Trophoblast cell (in vitro differentiated cells and primary cell): Measurements from ENCODE around the gene ANKLE1.

Experiments used
- DNase-seq, 2 donors: peaks; one replicate each; pipeline ENCODE4 v3.0.0-alpha.2; 2016
- H2AFZ ChIP-seq: 2 replicates; pipeline ENCODE4 v1.6.1; 2013; ENCODE audit warnings: low read length, moderate library complexity, mild to moderate bottlenecking; ENCODE audit not compliant: insufficient read depth, poor library complexity
- H2AK5ac ChIP-seq: 2 replicates; pipeline ENCODE4 v1.6.1; 2013; ENCODE audit warnings: mild to moderate bottlenecking, low read length
- H2BK120ac ChIP-seq: 2 replicates; pipeline ENCODE4 v1.6.1; 2013; ENCODE audit warnings: low read length, mild to moderate bottlenecking, moderate library complexity; ENCODE audit not compliant: insufficient read depth, poor library complexity
- H2BK12ac ChIP-seq: 2 replicates; pipeline ENCODE4 v1.6.1; 2013; ENCODE audit warnings: mild to moderate bottlenecking, low read length, moderate library complexity
- H2BK5ac ChIP-seq: 2 replicates; pipeline ENCODE4 v1.6.1; 2013; ENCODE audit warnings: low read length, low read depth, moderate library complexity, mild to moderate bottlenecking; ENCODE audit not compliant: poor library complexity
- H3K14ac ChIP-seq: 2 replicates; pipeline ENCODE4 v1.6.1; 2013; ENCODE audit warnings: mild to moderate bottlenecking, low read length
- H3K18ac ChIP-seq: 2 replicates; pipeline ENCODE4 v1.6.1; 2013; ENCODE audit warnings: mild to moderate bottlenecking, low read length
- H3K23ac ChIP-seq: 2 replicates; pipeline ENCODE4 v1.6.1; 2013; ENCODE audit warnings: low read length
- H3K27ac ChIP-seq: 2 replicates; pipeline ENCODE4 v1.5.1; 2013; ENCODE audit warnings: low read depth, mild to moderate bottlenecking, inconsistent platforms, low read length, moderate library complexity
- H3K27me3 ChIP-seq: 2 replicates; pipeline ENCODE4 v1.6.1; 2013; ENCODE audit warnings: inconsistent platforms, mild to moderate bottlenecking, low read length, moderate library complexity; ENCODE audit not compliant: insufficient read depth
- H3K36me3 ChIP-seq, 2 experiments: 1 replicate in 1 of 2; 2 replicates in 1 of 2; pipeline ENCODE4 v1.6.1; 2013; ENCODE audit warnings: low read length in 2 of 2, mild to moderate bottlenecking in 2 of 2, moderate library complexity in 1 of 2; ENCODE audit not compliant: insufficient read depth in 2 of 2, control insufficient read depth in 1 of 2
- H3K4ac ChIP-seq: 2 replicates; pipeline ENCODE4 v1.6.1; 2013; ENCODE audit warnings: low read depth, mild to moderate bottlenecking, low read length, moderate library complexity
- H3K4me1 ChIP-seq, 2 experiments: 1 replicate in 1 of 2; 2 replicates in 1 of 2; pipeline ENCODE4 v1.6.1; 2013; ENCODE audit warnings: low read length in 2 of 2, mild to moderate bottlenecking in 2 of 2, moderate library complexity in 1 of 2; ENCODE audit not compliant: insufficient read depth in 2 of 2, control insufficient read depth in 1 of 2
- H3K4me2 ChIP-seq: 2 replicates; pipeline ENCODE4 v1.6.1; 2013; ENCODE audit warnings: inconsistent platforms, mild to moderate bottlenecking, low read length, moderate library complexity
- H3K4me3 ChIP-seq: 2 replicates; pipeline ENCODE4 v1.5.1; 2013; ENCODE audit warnings: mild to moderate bottlenecking, low read depth, low read length, inconsistent platforms
- H3K79me1 ChIP-seq: one replicate; pipeline ENCODE4 v1.6.1; 2013; ENCODE audit warnings: low read length
- H3K79me2 ChIP-seq: 2 replicates; pipeline ENCODE4 v1.6.1; 2013; ENCODE audit warnings: low read length, mild to moderate bottlenecking; ENCODE audit not compliant: control insufficient read depth, insufficient read depth, poor library complexity
- H3K9ac ChIP-seq: 2 replicates; pipeline ENCODE4 v1.6.1; 2013; ENCODE audit warnings: mild to moderate bottlenecking, low read length
- H3K9me3 ChIP-seq: 2 replicates; pipeline ENCODE4 v1.6.1; 2013; ENCODE audit warnings: low read depth, mild to moderate bottlenecking, control low read depth, inconsistent platforms, low read length; ENCODE audit not compliant: insufficient read depth
- H4K12ac ChIP-seq: 2 replicates; pipeline ENCODE4 v1.6.1; 2013; ENCODE audit warnings: low read depth, mild to moderate bottlenecking, low read length, moderate library complexity
- H4K8ac ChIP-seq: 2 replicates; pipeline ENCODE4 v1.6.1; 2013; ENCODE audit warnings: low read depth, mild to moderate bottlenecking, low read length, moderate library complexity
- H4K91ac ChIP-seq: one replicate; pipeline ENCODE4 v1.6.1; 2013; ENCODE audit warnings: low read depth, mild to moderate bottlenecking, low read length, moderate library complexity
- WGBS: extraction: QIAGEN DNeasy Blood & Tissue Kit; methylation state at CpG from one replicate; pipeline ENCODE4 v1.1.7; 2013; ENCODE audit warnings: missing lambda C conversion rate; ENCODE audit not compliant: insufficient read length, insufficient coverage; ENCODE audit errors: extremely low coverage; 5-methylcytosine and 5-hydroxymethylcytosine counted together

ANKLE1 gene

DNA sequence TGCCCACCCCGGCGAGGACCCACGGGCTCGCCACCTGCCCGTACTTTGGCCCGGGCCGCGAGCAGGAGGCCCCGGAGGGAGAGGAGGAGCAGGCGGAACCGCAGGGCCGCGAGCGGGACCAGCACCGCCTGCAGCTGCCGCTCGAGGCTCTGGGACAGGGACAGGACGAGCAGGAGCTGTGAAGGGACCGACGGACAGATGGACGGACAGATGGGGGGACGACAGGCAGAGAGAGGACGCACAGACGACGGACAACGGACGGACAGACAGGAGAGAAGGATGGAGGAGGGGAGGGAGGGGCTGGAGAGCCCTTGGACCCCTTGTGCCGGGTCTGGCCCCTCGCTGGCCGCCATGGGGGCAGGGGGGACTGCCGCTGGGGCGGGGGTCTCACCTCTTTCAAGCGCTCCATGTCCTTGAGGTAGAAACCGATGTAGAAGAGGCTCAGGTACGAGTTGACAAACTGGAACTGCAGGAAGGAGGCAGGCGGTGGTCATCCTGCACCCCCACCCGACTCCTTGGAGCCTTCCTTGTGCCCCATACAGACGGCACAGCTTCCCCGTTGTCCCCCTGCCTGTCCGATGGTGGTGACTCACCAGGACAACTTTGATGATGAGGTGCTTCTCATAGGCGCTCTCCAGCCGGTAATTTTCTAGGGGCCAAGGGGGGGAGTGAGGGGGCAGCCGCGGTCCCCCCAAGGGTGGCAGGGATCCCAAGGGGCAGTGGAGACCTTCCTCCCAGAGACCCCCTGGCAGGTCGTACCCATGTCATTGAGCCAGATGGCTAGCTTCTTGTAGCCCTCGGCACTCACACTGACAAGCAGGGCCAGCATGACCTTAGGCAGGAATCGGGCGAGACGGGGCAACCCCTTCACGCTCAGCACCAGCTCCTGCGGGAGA lies 47.9 kb downstream of the ANKLE1 start:
- no peak overlapping the region for H2BK120ac ChIP-seq
- H3K36me3 ChIP-seq: peaks cover 8 to 18% of the 10 kb centered on the region in 2 experiments
- H3K27me3 ChIP-seq: no peaks in the 10 kb centered on the region
- no peak overlapping the region for H4K8ac ChIP-seq
- no CpG with 5 or more reads among the region's 51 CpGs for WGBS
- H4K12ac ChIP-seq: no peak overlapping the region
- no peak overlapping the region for H3K23ac ChIP-seq
- peaks cover 22 to 25% of the 10 kb centered on the region in 2 experiments for H3K4me1 ChIP-seq
- H2AK5ac ChIP-seq: no peak overlapping the region
- no peak overlapping the region for H2BK12ac ChIP-seq
- H3K9me3 ChIP-seq: peaks cover 4% of the 10 kb centered on the region
- H2BK5ac ChIP-seq: no peak overlapping the region
- no peak for DNase-seq
- peaks cover 15% of the 10 kb centered on the region for H3K79me1 ChIP-seq
- H3K14ac ChIP-seq: no peak overlapping the region
- peaks cover 7% of the 10 kb centered on the region for H3K79me2 ChIP-seq
- H3K18ac ChIP-seq: peak overlapping the region; percentile 5
- no peak overlapping the region for H3K4me2 ChIP-seq
- H3K9ac ChIP-seq: no peak overlapping the region
- H2AFZ ChIP-seq: no peak overlapping the region
- no peak overlapping the region for H4K91ac ChIP-seq
- H3K4ac ChIP-seq: no peak overlapping the region
- no peak overlapping the region for H3K4me3 ChIP-seq
- H3K27ac ChIP-seq: no peak overlapping the region

DNA sequence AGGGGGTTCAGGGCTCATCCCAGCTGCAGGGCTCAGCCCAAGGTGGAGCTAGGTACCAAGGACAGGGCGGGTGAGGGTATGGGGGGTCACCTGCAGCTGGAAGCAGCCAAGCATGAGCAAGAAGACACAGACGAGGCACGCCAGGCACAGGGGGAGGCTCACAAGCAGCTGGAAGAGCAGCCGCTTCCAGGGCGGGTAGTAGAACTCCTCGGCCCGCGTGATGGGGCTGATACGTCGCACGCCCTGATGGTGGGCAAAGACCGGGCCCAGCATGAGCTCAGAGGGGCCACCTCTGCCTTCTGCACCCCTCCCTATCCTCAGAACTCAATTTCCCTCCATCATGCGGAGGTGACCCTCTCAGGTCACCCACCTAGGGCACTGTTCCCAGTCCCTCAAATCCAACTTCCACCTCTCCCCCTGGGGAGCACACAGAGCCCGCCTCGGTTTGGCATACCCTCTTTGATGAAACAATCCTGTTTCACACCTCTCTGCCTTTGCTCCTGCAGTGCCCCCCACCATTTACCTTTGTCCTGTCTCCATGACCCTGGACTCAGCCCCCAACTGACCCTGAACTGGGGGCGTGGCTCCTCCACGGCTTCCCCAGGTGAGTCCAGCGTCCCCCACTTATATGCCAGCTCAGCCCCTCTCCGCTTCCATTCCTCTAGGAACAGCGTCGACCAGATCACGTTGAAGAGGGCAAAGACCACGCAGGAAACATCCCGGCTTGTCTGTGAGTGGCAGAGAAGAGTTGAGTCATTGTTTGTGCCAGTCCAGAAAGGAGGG lies 48.8 kb downstream of the ANKLE1 start:
- H4K12ac ChIP-seq: no peak overlapping the region
- peaks cover 27 to 29% of the 10 kb centered on the region in 2 experiments for H3K4me1 ChIP-seq
- no peak overlapping the region for H2BK120ac ChIP-seq
- H3K4me3 ChIP-seq: no peak overlapping the region
- no peak overlapping the region for H3K27ac ChIP-seq
- no peak overlapping the region for H2BK12ac ChIP-seq
- no peak overlapping the region for H2AK5ac ChIP-seq
- no peak overlapping the region for H3K9ac ChIP-seq
- H3K4ac ChIP-seq: no peak overlapping the region
- H3K36me3 ChIP-seq: peaks cover 2 to 10% of the 10 kb centered on the region in 2 experiments
- no peak overlapping the region for H3K23ac ChIP-seq
- H4K8ac ChIP-seq: no peak overlapping the region
- no peaks in the 10 kb centered on the region for H3K27me3 ChIP-seq
- peaks cover 4% of the 10 kb centered on the region for H3K9me3 ChIP-seq
- no peak overlapping the region for H3K18ac ChIP-seq
- H3K14ac ChIP-seq: no peak overlapping the region
- DNase-seq: no peak
- H4K91ac ChIP-seq: no peak overlapping the region
- no CpG with 5 or more reads among the region's 24 CpGs for WGBS
- H2AFZ ChIP-seq: no peak overlapping the region
- H3K79me2 ChIP-seq: peaks cover 7% of the 10 kb centered on the region
- H3K79me1 ChIP-seq: peaks cover 20% of the 10 kb centered on the region
- H3K4me2 ChIP-seq: no peak overlapping the region
- no peak overlapping the region for H2BK5ac ChIP-seq

DNA sequence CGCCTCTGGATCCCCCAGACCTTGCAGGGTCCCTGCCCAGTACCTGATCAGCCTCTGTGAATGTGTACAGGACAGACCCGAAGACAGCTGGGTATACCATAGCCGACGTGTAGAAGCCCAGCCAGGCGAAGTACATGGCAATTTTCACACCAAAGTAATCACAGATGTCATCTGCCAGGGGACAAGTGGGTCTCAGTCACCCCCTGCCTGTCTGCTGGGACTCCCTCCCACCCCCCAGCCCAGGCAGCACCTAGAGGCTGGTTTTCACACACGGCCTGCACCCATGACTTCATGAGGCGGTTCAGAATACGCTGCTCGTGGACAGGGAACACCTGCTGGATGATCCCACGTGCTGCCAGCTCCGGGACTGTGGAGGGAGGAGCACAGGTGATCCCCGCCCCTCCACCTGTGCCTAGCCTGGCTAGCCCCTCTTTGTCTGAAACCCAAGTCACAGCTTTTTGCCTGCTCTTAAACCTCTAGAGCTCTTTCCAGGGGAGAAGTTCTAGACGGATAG lies 49.4 kb downstream of the ANKLE1 start:
- H3K4me2 ChIP-seq: no peak overlapping the region
- WGBS: no CpG with 5 or more reads among the region's 13 CpGs
- no peak overlapping the region for H3K14ac ChIP-seq
- H2BK5ac ChIP-seq: no peak overlapping the region
- no peak overlapping the region for H2BK12ac ChIP-seq
- no peak overlapping the region for H3K27ac ChIP-seq
- no peak for DNase-seq
- H3K27me3 ChIP-seq: no peaks in the 10 kb centered on the region
- H4K8ac ChIP-seq: no peak overlapping the region
- H2BK120ac ChIP-seq: no peak overlapping the region
- peaks cover 20% of the 10 kb centered on the region for H3K79me1 ChIP-seq
- H4K12ac ChIP-seq: no peak overlapping the region
- no peak overlapping the region for H2AK5ac ChIP-seq
- H3K4me3 ChIP-seq: no peak overlapping the region
- no peak overlapping the region for H4K91ac ChIP-seq
- H3K4me1 ChIP-seq: peaks cover 27 to 29% of the 10 kb centered on the region in 2 experiments
- H3K9me3 ChIP-seq: peaks cover 4% of the 10 kb centered on the region
- H3K9ac ChIP-seq: no peak overlapping the region
- no peak overlapping the region for H3K23ac ChIP-seq
- no peak overlapping the region for H2AFZ ChIP-seq
- peaks cover 2 to 10% of the 10 kb centered on the region in 2 experiments for H3K36me3 ChIP-seq
- H3K79me2 ChIP-seq: peaks cover 7% of the 10 kb centered on the region
- no peak overlapping the region for H3K4ac ChIP-seq
- no peak overlapping the region for H3K18ac ChIP-seq

DNA sequence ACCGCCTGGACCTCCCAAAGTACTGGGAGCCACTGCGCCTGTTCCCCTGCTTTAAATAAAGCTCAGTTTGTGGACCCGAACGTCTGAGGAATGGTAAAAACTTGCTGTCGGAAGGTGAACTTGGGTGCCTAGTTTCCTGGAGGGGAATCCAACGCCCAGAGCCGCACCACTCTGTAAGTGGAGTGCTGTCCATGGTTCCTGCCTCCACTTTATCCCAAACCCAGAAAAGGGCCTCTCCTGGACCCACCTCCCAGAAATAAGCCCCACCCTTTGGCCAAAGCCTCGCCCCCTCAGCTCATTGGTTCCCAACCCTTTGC lies 50.6 kb downstream of the ANKLE1 start:
- Histone ChIP-seq H2AK5ac (no peak overlapping the region), H3K4me2 (no peak overlapping the region), H2BK5ac (no peak overlapping the region), H2BK12ac (no peak overlapping the region), H3K27ac (no peak overlapping the region), H3K4me1 (peaks cover 19 to 21% of the 10 kb centered on the region in 2 experiments), H3K36me3 (peaks cover 2 to 10% of the 10 kb centered on the region in 2 experiments), H3K23ac (no peak overlapping the region), H2BK120ac (no peak overlapping the region), H3K9me3 (peaks cover 4% of the 10 kb centered on the region), H4K91ac (no peak overlapping the region), H3K79me1 (peaks cover 26% of the 10 kb centered on the region), H3K27me3 (no peaks in the 10 kb centered on the region), H3K18ac (no peak overlapping the region), H3K4me3 (no peak overlapping the region), H3K79me2 (peaks cover 9% of the 10 kb centered on the region), H4K12ac (no peak overlapping the region), H3K4ac (no peak overlapping the region), H4K8ac (no peak overlapping the region), H3K9ac (no peak overlapping the region), H2AFZ (no peak overlapping the region), H3K14ac (no peak overlapping the region)
- no peak for DNase-seq
- no CpG with 5 or more reads among the region's 8 CpGs for WGBS
